Medulla oblongata (tissue), 1 donor: Measurements from ENCODE around the gene CCDC149.

ENCODE experiments used
- DNase-seq: peaks from one replicate; pipeline ENCODE4 v3.0.0-alpha.2; 2015; ENCODE audit errors: extremely low spot score

CCDC149 gene

GRCh38 chr4:24777536-24778463 lies 135.0 kb downstream of the CCDC149 start:
- DNase-seq: no peak

DNA sequence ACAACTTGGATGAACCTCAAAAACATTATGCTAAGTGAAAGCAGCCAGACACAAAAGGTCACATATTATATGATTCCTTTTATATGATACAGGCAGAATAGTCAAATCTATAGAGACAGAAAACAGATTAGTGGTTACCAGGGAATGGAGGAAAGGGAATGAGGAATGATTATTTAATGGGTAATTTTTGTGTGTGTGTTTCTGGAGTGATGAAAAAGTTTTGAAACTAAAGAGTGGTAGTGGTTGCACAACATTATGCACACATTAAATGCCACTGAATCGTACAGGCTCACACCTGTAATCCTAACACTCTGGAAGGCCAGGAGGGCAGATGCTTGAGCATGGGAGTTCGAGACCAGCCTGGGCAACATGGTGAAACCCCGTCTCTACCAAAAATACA lies 137.1 kb downstream of the CCDC149 start:
- no peak for DNase-seq

DNA sequence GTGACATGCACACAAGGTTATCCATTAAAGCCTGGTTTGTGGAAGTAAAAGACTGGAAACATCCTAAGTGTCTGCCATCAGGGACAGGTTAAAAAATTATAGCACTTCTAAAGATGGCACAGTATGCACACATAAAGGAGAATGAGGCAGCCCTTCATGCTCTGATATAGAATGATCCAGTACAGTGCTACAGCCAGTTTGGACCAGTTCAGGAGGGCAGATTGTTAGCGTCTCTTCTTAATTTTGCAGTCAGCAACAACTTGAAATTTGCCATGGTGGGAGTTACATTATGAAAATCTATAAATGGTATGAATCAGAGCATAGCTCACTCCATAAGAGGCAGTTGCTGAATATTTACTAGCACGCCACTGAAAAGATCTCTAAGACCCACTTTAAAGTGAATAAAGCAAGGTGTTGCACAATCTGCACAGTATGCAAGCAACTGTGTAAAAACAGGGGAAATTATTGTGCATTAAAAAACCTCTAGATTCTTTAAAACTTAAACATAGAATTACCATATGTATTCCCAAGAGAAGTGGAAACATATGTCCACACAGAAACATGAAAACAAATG lies 137.7 kb downstream of the CCDC149 start:
- DNase-seq: no peak

DNA sequence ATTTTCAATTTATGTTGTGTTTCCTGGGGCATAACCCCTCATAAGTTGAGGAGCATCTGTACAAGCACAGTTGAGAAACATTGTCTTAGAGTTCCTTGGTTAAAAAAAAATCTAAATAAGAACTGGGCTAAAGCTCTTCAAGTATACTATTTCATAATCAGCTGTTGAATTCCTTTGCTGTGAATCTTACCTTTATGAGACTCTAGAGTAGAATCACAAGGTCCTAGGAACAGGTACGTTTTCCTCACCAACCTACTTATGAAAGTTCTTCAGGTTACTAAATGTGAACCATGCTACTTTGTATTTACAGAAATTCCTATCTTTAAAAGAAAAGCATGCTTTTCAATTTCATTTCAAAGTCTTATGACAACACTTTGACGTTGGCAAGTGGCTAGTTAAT lies 138.4 kb downstream of the CCDC149 start:
- no peak for DNase-seq

DNA sequence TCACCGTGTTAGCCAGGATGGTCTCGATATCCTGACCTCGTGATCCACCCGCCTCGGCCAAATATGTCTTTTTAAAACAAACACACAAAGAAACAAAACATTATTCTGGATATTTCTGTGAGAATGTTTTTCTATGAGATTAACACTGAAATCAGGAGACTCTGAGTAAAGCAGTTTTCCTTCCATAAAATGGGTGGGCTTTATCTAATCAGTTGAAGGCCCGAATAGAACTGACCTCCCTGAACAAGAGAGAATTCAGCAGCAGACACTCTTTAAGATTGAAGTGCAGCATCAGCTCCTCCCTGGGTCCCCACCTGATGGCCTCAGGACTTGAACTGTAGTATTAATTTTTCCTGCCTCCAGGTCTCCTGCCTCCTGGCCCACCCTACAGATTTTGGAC lies 139.9 kb downstream of the CCDC149 start:
- DNase-seq: no peak

GRCh38 chr4:24772061-24772705 lies 140.7 kb downstream of the CCDC149 start:
- DNase-seq: no peak

GRCh38 chr4:24771241-24771640 lies 141.6 kb downstream of the CCDC149 start:
- no peak for DNase-seq

GRCh38 chr4:24770667-24771066 lies 142.2 kb downstream of the CCDC149 start:
- no peak for DNase-seq

- DNase-seq: no peak
These were observed 142.7 kb downstream of the CCDC149 start for GRCh38 chr4:24770032-24770584.

GRCh38 chr4:24769571-24769970 lies 143.3 kb downstream of the CCDC149 start:
- no peak for DNase-seq

DNA sequence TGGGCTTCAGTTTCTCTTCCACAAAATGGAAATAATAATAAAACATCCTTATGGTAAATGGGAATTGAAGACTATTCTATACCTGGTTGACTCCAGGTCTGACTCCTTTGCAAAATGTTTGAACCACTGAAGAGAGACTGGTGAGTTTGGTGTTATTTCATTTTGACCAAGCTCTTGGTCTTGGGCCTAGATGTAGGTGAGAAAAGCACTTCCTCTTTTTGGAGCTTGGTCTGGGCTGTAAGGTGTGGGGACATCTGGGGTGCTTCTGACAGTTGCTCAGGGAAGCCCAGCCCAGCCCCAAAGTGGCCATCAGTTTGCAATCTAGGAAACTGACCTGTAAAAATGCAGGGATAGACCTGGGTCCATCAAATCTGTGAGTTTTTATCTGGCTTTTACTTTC lies 144.2 kb downstream of the CCDC149 start:
- DNase-seq: no peak

GRCh38 chr4:24768006-24768405 lies 144.8 kb downstream of the CCDC149 start:
- no peak for DNase-seq

- DNase-seq: no peak
These were observed 147.4 kb downstream of the CCDC149 start for GRCh38 chr4:24765376-24765988.

DNA sequence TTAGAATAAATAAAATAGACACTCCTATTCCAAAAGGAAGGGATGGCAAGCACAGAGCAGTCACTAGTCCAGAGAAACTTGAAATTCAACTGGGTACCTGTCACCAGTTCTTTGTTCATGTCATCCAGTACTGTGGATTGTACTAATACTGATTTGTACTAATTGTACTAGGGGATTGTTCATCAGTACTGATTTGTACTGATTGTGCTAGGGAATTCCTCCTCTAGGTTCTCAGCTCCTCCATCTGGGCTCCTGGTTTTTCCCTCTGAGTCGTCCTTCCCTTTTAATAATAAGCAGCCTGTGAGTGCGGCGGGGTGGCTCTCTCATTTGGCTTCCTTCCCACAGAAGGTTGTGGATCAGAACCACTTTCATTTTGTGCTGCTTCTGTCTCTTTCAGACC lies 148.5 kb downstream of the CCDC149 start:
- DNase-seq: no peak

DNA sequence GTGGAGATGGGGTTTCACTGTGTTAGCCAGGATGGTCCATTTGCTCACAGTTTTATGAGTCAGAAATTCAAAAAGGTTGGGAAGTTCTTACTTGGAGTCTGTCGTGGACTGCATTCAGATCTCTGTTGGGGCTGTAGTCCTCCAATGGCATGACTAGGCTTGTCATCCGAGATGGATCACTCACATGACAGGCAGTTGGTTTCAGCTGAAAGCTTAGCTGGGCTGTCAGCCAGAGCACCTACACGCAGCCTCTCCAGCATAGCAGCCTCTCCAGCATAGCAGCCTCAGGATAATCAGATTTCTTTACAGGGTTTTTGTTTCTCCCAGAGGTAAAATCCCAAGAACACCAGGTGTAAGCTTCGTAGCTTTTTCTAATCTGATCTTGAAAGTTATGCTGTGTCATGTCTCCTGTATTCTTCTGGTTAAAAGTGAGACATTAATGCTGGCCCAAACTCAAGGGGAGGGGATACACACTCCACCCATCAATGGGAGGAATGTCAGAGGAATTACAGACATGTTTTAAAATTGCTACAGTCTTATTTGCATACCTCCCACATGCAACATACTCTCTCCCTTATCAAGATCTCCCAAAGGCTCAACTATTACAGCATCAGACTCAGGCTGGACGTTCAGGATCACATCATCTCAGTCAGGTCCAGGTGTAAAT lies 149.1 kb downstream of the CCDC149 start:
- DNase-seq: no peak
